ENCODE measurements around the gene HRK.
"Not testable (repeated sequence)": the region's sequence is repeated elsewhere in the genome, so short reads cannot be mapped to it uniquely, and the experiment has no call there.

Gene HRK

DNA sequence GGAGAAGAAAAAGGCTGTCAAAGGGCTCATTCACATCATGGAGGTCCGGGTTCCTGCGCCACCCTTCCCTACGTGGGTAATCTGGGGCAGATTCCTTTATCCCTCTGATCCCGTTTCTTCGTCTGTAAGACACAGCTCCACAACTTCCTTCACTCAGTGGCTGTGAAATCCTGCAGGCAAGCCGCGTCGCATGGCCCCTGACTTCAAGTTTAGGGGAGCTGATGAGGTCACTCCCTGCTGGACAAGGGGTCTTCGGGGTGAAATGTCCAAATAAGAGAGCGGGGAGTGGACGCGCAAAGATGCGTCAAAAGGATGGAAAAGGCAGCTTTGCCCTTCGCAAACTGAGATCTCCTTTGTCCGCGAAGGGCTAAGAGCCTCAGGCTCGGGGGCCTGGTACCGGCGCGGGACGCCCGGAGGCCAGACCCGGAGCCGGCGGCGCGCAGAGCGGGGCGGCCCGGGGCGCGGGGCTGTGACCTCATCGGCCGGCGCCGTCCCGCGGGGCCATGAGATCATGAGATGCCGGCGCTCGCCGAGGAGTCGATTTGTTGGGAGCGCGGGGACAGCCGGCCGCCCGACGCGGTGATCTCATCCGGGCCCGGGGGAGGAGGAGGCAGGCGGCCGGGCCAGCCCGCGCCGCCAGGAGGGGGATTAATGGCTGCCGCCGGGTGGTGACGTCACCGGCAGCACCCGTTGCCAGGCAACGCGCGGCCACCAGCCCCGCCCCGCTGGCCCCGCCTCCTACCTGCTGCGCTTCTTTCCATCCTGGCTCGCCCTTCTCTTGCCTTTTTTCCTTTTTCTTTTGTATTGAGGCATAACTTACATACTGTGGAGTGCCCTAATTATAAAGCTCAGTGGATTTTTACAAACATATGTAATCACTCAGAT is 62.1 kb downstream of the HRK start:
- peak; percentile 77 to 85 for DNase-seq (ENCODE audit: low read depth in 2 of 2)

DNA sequence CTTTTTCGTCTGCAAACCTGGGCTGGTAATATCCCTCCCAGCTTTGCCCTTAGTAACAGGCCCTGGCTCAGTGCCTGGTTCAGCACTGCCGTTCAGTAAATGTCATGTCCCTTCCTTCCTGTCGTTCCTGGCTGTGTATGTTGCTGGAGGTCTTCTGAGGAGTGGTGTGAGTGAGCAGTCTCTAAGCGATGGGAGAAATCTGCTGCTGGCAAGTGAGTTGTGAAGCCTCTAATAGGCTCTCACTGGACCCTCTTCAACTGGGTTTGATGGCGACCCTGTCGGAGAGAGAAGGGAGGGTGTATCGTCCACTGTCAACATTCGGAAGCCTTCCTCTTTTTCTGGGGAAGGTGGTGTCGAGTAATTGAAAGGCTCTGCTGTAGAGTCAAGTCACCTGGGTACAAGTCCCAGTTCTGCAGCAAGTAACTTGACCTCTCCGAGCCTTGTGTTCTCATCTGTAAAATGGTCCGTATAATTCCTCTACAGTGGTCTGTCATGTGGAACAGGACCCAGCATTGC is 62.8 kb downstream of the HRK start:
- DNase-seq (ENCODE audit: low read depth in 2 of 2) = no peak

DNA sequence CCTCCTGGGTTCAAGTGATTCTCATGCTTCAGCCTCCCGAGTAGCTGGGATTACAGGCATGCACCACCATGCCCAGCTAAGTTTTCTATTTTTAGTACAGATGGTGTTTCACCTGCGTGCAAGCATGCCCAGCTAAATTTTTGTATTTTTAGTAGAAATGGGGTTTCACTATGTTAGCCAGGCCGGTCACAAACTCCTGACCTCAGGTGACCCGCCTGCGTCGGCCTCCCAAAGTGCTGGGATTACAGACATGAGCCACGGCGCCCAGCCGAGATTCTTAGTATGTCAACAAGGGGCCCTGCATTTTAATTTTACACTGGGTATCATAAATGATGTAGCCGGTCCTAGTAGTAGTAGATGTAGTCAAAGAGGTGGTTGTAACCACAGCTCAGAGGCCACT is 66.5 kb downstream of the HRK start:
- DNase-seq (ENCODE audit: low read depth in 2 of 2) = not testable (repeated sequence)

DNA sequence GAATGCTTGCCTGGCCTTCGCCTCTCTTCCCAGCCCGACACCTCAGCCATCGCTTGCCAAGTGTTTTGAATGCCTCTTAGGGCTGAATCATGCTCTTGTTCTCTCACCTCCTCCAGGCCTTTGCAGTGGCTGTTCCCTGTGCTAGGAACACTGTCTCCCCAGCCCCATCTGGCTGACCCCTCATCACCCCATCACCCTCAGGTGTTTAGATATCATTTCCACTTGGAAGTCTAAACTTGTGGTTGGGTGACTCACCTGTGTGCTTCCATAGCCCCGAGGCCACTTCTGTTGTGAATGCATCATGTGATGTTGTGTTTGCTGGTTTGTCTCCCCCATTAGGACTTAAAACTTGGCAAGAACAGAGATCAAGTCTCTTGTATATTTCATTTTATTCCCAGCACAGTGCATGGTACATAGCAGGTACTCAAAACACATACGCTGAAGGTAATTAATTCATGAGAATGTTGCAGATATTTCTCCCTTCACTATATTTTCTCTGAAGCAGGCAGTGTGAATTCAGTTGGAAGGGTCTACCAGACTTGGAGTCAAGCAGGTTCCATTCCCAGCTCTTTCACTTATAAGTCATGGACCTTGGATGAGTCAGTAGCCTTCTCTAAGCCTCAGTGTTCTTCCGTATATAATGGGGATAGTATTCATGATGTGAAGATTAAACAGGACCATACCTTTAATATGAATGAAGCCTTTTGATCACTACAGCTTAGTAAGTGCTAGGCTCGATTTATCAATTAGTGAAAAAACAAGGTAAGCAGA is 67.8 kb downstream of the HRK start:
- no peak for DNase-seq (ENCODE audit: low read depth in 2 of 2)

DNA sequence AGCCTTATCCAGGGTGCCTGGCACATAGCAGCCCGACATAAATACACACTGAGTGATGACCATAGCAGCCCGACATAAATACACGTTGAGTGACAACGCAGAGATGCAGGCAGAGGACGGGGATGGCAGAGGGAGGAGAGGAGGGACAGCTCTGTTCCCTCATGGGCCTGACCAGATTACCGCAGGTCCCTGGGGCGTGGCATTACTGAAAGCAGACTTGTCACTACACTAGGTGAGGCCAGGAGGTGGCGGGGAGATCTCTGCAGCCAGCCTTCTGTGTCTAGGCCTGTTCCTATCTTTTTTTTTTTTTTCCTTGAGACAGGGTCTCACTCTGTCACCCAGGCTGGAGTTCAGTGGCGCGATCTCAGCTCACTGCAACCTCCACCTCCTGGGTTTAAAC is 69.0 kb downstream of the HRK start:
- no peak for DNase-seq (ENCODE audit: low read depth in 2 of 2)

DNA sequence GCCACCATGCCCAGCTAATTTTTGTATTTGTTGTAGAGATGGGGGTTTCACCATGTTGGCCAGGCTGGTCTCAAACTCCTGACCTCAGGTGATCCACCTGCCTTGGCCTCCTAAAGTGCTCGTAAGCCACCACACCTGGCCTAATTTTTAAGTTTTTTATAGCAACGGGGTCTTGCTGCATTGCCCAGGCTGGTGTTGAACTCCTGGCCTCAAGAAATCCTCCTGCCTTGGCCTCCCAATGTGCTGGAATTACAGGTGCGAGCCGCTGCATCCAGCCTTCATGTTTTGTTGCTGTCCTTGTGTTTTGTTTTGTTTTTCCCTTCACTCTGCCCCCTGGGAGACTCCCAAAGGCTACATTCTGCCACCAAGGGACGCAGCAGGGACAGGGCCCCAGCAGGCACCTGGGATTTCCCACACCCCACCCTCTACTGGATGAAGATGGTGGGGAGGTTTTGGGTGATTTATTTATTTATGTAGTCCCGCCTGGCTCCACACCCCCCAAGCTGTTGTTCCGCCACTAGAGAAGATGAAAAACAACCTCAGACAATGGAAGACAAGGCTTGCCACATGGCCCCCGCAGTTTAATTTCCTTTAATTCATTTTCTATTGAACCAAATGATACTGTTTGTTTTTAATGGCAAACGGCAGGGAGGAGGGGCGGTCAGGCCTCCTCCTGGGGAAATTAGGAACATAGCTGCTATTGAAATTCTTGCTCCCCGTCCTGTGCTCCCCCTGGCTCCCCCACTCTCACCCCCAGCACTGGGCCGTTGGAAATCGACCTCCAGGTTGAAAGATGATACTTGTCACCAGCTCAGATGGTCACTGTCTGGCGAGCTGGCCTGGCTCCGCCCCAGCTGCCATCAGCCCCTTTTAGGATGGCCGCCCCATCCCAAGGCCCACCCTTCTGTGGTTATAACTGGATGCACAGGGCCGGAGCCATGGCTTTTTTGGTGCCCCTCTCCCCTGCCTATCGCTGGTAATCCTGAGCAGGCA is 72.8 kb downstream of the HRK start:
- DNase-seq (ENCODE audit: low read depth in 2 of 2) = no peak

DNA sequence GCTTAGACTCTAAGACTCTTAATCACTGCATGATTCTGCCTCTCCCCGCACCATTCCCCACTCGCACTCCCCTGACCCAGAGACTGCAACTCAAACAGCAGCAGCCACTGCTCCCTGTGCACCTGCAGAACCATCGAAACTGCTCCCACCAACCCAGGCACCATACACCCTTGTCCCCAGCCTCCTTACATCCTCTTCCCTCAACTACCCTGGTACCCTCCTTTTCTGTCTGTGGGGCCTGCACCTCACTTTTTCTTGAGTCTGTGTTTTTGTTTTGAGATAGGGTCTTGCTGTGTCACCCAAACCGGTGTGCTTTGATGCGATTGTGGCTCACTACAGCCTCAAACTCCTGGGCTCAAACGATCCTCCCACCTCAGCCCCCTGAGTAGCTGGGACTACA is 73.7 kb downstream of the HRK start:
- no peak for DNase-seq (ENCODE audit: low read depth in 2 of 2)

DNA sequence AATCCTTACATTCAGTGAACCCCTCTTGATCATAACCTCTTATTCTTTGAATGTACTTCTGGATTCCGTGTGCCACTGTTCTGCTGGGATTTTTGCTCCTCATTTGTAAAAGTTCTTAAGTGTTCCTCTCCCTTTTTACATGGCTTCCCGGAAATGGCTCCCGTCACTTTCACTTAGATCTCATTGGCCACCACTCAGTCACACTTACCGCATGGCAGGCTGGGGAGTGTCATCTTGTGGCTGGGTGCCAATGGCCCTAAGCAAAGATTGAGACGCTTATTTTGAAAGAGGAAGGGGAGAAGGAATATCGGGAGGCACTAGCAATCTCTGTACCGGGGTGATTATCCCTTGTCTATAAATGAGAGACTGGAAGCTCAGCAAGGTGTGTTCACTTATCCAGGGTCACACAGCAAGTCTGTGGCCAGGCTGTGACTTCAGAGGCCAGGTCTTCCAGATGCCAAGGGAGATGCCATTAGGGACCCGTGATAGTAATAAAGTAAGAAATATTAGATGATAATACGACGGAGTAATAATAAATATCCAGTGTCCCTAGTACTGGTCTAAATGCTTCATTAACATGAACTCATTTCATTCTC is 74.3 kb downstream of the HRK start:
- no peak for DNase-seq (ENCODE audit: low read depth in 2 of 2)

Measured in stimulated activated CD4-positive, alpha-beta T cell treated with anti-CD3 and anti-CD28 coated beads, Interleukin-15, amount 100 ng/mL, for 48 hours (primary cell).